ENCODE data around the gene CMTR1.

DNA sequence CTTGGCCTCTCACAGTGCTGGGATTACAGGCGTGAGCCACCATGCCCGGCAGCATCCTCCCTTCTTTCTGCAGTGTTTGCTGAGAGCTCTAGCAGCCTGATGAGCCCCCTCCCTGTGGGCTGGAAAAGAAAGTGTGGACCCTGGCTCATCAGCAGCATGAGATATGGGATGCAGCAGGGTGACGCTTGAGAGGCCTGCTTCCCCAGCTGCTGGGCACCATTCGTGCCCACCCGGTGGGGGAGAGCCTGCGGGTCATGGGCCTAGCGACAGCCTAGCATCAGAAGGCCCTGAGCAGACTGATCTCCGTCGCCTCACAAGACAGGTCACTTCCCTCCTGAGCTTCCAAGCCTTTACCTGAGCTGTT lies 82.7 kb downstream of the CMTR1 start:
- no peak for TF ChIP-seq CTCF (IDR thresholded peaks at IDR 0.05)
- TF ChIP-seq POLR2A (IDR thresholded peaks at IDR 0.05) = no peak

All from ovary (tissue), 3 donors.